ENCODE results near the gene VPS25. TPM values are rescaled to one million over a fixed set of nuclear protein-coding genes. Genes with fewer than 3 reads are reported as not detected.

Gene VPS25
- total and polyA plus RNA-seq, 9 of the 15 experiments (the other 6 are each of a cell fraction or from before 2014, with no cell fraction given): 123 to 352 (median 180) TPM

DNA sequence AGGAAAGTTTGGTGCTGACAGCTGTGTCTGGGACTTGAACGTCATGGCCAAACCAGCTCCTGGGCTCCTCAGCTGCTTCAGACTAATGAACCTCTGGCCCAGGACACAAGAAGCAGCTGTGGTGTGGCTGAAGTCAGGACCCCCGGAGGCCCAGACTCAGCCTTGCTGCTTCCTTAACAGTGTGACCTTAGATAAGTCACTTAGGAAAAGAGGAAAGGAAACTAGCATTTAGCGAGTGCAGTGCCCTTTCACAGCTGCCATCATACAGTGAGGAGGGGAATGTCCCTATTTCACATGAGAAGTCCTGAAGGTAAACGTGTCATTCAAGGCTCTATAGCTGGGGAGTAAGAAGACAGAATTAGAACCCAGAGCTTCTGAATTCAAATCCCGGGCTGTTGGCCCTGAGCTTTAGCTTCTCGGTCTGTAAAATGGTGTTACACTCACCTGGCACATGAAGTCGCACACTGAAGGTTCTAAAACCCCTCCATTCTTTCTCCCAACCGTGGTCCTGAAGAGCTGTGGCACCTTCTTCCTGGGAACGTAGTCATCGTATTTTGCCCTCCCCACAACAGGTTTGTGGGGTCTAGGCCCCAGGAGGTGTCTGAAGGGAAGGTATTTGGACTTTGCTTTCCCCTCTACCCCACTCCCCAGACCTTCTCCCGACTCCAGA lies 13.1 kb upstream of the VPS25 start:
- Histone ChIP-seq H3K9me3 (replicated peaks; ENCODE audit: control insufficient read depth, insufficient read depth, low read depth, low read length) (no peaks in the 10 kb centered on the region), H3K36me3 (ENCODE audit: control insufficient read depth, insufficient read depth, low read length) (no peaks in the 10 kb centered on the region), H4K20me1 (replicated peaks; ENCODE audit: control insufficient read depth, insufficient read depth, low read length) (no peaks in the 10 kb centered on the region), H3K27ac (ENCODE audit: extremely low read depth, low read depth, low read length) (no peak overlapping the region), H3K9me1 (ENCODE audit: control insufficient read depth, insufficient read depth, low read length) (no peaks in the 10 kb centered on the region), H3K4me3 (no peak overlapping the region), H3K27me3 (ENCODE audit: control insufficient read depth in 2 of 2, insufficient read depth in 2 of 2, low read length in 2 of 2) (no peaks in the 10 kb centered on the region), H3K9ac (ENCODE audit: insufficient read depth in 1 of 2, low read depth in 2 of 2, low read length in 2 of 2) (no peak overlapping the region; a peak in 1 of 4 replicates), H3K79me2 (ENCODE audit: control insufficient read depth, insufficient read depth, low read length) (no peaks in the 10 kb centered on the region), H2AFZ (ENCODE audit: low read depth, low read length) (no peak overlapping the region), H3K4me2 (ENCODE audit: insufficient read depth, low read length) (no peak overlapping the region), H3K4me1 (replicated peaks in 1 of 2; ENCODE audit: control insufficient read depth in 2 of 2, insufficient read depth in 2 of 2, low read length in 2 of 2) (peaks cover 6 to 18% of the 10 kb centered on the region in 2 experiments; a peak in 3 of 5 replicates)
- in situ Hi-C loops (cut with MboI) (no loop called here), intact Hi-C loops (cut with micrococcal nuclease) (loop anchor here (5.0 kb wide), 1 partner anchor 183 kb away; the partner anchor contains the start of gene PSMC3IP)
- BruUV-seq (replicated peaks): no TSS peak
- DNase-seq (ENCODE audit: extremely low read depth in 1 of 4, low spot score in 3 of 4): peak in 1 of 4 experiments; percentile 5
- peak; percentile 26 for FAIRE-seq
- TF ChIP-seq, protein P1, sequence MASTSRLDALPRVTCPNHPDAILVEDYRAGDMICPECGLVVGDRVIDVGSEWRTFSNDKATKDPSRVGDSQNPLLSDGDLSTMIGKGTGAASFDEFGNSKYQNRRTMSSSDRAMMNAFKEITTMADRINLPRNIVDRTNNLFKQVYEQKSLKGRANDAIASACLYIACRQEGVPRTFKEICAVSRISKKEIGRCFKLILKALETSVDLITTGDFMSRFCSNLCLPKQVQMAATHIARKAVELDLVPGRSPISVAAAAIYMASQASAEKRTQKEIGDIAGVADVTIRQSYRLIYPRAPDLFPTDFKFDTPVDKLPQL (IDR thresholded peaks at IDR 0.05; ENCODE audit: extremely low read depth, insufficient read length): no peak
- TF ChIP-seq GATAD2B (IDR thresholded peaks at IDR 0.05; ENCODE audit: borderline replicate concordance) (no peak), CEBPB (tag; IDR thresholded peaks at IDR 0.05) (no peak), NCOR1 (IDR thresholded peaks at IDR 0.05) (no peak)
- TF ChIP-seq, protein P2, sequence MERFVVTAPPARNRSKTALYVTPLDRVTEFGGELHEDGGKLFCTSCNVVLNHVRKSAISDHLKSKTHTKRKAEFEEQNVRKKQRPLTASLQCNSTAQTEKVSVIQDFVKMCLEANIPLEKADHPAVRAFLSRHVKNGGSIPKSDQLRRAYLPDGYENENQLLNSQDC (CRISPR knock-in tag; IDR thresholded peaks at IDR 0.05): no peak
- ChIA-PET POLR2A (interaction anchor here (0.7 to 1.4 kb wide), 5 partner anchors 9 to 13 kb away, joined by 3 to 6 read pairs (median 5); partner anchors contain the start of gene VPS25), CTCF (ENCODE audit: low intra/inter-chr PET ratio) (no interaction called here)
- no peak for ATAC-seq
- WGBS (ENCODE audit: insufficient coverage, low coverage, missing lambda C conversion rate): 40% methylated on average over 10 of the region's 11 CpGs
